GM19467 (cell line): ENCODE measurements around the gene C12orf75.
"Not testable (repeated sequence)": the region's sequence is repeated elsewhere in the genome, so short reads cannot be mapped to it uniquely, and the experiment has no call there.

Experiments
- ATAC-seq: cut with Tn5 transposase; IDR thresholded peaks from one replicate; pipeline ENCODE4 v1.9.1; 2021; ENCODE audit warnings: mild to moderate bottlenecking, moderate library complexity; ENCODE audit not compliant: unreplicated experiment

Gene C12orf75

DNA sequence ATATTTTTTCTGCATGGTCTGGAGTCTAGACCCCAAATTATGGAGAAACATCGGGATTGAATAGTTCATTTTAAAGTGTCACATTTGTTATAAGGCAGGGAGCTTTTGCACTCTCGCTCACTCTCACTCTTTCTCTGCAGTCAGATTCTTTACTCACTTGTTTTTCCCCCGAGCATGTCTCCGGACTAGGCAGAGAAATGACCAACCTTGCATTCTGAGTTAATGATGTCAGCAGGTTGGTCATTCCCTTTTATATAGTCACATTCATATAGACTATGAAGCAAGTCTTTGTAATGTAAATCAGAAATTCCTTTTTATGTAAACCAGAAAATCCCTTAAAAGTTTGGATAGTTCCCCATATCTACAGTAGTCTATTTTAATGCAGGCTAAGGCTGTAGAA, 4.1 kb downstream of the C12orf75 start:
- no peak for ATAC-seq

DNA sequence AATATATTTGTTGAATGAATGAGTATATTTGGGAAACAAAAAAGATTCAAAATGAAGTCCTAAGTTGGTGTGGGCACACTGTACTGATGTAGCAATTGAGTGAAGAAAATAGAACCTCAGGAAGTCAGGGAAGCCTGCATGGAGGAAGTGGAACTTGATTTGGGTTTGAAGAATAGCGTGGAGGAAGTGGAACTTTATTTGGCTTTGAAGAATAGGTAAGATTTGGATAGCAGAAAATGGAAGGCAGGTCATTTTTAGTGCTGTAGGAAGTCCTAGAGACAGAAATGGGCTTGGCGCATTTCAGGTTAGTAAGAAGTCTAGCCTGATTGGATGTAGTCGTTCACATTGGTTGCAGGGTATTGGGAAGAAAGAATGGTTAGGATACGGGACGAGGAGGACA, 5.4 kb downstream of the C12orf75 start:
- ATAC-seq: no peak

DNA sequence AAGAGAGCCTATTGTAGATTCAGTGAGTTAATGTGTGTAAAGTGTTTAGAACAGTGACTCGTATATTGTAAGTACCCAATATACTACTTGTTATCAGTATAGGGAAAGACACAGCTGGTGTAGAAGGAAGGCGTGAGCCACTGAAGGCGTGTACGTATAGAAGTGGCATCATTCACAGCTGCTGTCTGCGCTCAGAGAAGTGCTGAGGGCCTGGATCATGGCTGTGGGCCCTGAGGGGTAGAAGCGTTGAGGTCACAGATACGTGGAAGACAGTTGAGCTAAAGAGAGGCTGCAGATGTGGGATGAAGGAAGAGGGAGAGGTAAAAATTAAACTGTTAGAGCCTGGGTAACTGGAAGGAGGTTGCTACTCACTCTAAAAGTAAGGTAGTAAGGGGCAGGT, 5.9 kb downstream of the C12orf75 start:
- no peak for ATAC-seq

DNA sequence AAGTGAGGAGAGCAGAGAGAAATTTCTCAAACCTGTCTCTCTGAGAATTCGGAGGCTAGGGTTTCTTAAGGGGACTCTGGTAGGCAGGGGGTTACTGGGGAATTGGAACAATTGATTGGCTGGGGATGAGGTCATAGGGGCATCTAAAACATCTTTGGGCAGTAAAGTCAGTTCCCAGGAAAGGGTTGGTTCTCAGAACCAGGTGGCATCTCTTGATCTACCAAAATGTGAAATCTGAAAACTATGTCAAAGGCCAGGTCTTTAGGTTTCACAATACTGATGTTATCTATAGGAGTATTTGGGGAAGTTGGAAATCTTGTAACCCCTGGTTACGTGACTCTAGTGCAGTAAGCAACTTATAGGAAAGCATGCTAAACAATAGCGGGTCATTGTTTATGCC, 6.9 kb downstream of the C12orf75 start:
- ATAC-seq: no peak

DNA sequence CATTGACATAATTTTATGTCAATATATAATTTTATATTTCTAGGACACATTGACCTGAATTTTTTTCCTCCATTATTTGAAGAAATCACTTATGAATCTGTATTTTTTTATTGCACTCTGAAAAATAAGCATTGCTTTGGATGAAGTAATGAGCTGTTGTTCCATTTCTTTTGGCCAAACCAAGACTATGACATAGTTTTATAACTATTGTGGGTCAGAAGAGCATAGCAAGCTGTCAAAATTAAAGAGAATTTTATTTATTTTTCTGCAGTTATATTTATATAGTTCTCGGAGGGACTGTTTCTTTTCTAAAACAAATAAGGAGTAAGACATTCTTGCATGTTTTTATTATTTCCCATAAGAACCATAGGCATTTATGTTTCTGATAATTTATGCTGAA, 8.5 kb downstream of the C12orf75 start:
- ATAC-seq: no peak

DNA sequence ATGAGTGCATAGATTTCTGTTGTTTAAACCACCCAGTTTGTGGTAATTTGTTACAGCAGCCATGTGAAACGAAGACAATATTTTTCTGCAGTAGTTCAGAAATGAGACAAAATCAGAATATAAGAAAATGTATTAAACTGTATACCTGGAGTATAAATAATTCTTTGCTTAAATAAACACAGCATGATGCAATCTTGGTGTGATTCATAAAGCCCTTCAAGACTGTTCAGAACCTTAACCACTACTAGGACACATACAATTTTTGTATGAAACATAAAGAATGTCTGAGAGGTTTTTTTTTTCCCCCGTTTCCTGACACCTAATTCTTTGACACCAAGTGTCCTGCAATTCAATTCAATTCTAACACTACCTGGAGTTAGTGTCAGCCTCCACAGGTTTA, 10.5 kb downstream of the C12orf75 start:
- ATAC-seq: no peak

DNA sequence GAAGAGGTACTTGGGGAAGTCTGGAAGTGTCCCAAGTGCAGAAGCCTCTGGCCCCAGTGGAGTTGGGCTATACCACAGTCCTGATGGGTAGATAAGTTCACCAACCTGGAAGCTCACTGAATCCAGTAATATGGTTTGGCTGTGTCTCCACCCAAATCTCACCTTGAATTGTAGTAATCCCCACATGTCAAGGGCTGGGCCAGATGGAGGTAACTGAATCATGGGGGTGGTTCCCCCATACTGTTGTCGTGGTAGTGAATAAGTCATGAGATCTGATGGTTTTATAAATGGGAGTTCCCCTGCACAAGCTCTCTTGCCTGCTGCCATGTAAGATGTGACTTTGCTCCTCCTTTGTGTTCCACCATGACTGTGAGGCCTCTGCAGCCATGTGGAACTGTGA, 11.1 kb downstream of the C12orf75 start:
- ATAC-seq: not testable (repeated sequence)

DNA sequence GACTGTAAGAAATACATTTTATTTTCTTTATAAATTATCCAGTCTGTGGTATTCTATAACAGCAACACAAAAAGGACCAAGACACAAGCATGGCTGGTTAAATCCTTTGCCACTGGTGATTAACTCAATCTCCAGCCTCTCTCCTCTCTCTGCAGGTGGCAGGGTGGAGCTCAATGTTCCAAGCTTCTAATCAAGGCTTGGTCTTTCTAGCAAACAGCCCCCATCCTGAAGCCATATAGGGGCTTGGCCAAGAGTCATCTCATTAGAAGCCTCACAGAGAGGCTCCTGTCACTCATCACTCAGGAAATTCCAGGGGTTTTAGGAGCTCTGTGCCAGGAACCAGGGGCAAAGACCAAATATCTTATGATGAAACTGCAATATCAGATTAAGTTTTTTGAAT, 12.0 kb downstream of the C12orf75 start:
- ATAC-seq: no peak

DNA sequence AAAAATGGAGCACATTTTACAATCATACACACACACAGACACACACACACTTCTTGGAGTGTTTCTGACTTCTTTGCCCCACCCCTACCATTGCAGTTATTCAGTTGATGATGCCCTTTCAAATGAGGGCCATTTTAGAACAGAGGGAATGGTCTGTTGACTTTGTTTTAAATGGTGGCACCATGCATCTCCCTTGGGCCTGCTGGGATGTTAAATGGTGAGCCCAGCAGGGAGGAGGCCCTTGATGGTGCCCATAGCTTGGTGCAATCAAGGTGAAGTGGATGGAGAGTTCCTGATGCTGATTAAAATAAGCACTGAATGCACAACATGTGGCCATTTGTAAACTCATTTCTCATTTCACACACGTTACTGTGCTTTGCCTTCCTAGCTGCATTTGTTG, 13.3 kb downstream of the C12orf75 start:
- no peak for ATAC-seq

DNA sequence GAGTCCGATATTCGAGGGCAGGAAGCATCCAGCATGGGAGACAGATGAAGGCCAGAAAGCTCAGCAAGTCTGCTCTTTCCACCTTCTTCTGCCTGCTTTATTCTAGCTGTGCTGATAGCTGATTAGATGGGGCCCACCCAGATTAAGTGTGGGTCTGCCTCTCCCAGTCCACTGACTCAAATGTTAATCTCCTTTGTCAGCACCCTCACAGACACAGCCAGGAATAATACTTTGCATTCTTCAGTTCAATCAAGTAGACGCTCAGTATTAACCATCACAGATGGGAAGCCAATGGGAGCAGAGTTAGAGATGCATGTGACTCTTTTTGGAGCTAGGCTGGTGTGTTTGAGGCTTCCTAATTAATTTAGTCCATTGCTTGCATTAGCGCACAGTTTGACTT, 17.0 kb downstream of the C12orf75 start:
- ATAC-seq: no peak

DNA sequence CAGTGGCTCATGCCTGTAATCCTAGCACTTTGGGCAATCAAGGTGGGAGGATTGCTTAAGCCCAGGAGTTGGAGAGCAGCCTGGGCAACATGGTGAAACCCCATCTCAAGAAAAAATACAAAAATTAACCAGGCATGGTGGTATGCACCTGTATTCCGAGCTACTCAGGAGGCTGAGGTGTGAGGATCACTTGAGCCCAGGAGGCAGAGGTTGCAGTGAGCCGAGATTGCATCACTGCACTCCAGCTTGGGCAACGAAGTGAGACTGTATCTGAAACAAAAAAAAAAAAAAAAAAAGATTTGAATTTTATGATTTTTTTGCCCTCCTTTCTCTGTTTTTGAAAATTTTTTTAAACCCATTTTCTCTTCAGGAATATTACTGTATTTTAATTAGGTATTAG, 17.7 kb downstream of the C12orf75 start:
- no peak for ATAC-seq

DNA sequence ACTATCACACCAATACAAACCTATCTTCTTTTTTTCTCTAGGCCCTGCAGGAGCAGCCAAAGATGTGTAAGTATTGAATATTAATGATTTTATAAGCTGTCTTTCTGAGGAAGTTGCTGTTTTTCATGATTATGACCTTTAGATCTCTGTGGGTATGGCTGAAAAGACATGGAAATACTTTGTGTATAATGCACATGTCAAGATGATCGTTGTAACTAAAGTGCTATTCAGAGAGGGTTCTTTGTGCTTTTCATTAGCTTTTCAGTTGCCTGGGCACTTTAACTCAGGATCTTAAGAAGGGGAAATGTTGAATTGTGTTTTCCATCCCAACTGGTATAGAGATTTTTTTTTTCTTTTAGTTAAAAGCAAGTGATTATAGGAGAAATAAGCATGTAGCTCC, 18.1 kb downstream of the C12orf75 start:
- no peak for ATAC-seq

DNA sequence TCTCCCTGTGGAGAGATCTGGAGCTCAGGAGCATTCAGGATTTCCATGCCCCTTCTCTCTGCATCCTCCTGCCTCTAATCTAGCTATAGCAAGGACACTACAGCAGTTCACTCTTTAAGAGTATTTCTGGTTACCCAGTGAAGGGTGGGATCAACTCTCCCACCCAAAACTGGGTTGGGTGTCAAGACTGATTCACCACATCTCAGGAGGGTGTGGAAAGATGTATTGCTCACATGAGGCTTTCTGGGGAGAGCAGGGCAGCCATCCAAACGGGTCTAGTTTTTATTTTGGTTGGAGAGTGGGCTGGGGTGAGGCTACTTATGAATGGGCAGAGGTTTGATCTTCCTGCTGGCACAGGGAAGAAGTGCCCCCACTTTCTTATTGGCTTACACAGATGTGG, 18.6 kb downstream of the C12orf75 start:
- ATAC-seq: no peak

DNA sequence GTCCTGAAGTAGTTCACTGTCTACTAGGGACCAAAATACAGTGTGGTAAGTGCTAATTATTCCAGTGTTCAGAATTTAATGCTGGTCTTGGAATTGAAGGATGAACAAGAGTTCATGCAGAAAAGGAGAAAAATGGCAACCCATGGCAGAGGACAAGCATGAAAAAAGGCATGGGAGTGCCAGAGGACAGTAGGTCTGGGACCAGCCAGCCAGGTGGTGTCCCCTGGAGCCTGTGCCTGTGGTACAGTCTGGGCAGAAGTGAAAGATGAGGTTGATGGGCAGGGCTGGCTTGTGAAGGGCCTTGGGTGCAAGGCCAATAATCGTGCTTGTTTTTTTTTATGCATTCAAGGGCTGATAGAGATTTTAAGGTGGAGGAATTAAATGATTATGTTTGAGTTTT, 21.0 kb downstream of the C12orf75 start:
- ATAC-seq: peak; percentile 43

DNA sequence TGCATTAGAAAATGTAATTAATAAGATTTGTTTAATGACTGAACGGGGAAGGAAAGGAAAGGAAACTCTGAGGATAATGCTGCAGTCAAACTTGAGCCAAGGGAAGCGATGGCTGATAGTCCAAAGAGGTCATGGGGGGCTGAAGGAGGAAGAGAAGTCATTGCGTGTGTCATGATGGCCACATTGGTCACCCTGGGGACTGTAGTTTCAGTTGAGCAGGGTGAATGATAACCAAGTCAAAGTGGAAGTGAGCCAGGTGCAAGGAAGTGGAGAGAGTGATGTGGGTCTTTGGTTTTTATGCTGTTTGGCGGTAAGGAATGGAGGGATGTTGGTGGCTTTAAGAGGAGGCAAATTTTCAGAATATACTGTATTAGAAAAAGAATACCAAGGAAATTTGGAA, 21.6 kb downstream of the C12orf75 start:
- ATAC-seq: peak; percentile 83

DNA sequence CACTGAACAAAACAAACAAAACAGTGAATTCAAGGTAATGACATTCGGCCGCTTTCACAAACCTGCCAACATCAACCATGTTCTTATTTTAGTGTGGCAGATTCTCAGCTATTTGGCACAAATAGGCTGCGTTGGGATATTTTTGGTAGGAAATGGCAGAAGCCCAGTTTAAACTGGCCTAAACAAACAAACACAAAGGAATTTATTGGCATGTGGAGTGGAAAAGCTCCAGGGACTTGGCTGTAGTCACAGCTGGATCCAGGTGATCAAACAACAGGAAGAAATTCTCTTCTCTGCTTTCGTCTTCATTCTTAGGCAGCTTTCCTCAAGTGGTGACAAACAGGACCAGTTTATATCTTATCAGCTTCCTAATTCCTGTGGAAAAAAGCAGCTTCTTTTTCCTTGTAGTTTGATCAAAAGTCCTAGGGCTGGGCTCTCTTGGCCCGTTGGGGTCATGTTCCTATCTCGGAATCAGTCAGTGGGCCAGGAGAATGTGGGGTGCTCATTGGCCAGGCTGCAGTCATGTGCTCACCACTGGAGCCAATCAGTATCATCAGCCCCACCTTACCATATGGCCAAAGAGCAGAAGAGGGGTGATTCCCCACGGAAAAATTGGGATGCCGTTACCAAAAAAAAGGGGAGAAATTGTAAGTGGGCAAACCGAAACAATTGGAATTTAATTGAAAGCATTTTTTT, 22.6 kb downstream of the C12orf75 start:
- ATAC-seq: no peak

DNA sequence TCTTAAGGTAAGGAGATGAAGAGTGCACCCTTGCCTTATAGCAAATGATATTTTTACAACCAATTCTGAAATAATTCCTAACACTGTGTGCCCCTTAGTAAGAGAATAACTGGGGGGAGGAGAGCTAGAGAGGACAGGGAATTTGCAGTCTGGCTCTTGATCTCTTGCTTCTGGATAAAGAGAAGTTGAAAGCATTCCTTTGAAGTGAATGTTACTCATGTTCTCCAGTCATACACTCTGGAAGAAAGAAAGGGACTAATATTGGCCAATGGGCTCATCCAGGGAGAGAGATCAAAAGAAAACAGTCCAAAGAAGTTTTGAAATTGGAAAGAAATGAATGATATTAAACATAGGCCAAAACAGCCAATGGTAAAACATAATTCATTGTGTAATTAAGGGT, 25.3 kb downstream of the C12orf75 start:
- ATAC-seq: no peak

DNA sequence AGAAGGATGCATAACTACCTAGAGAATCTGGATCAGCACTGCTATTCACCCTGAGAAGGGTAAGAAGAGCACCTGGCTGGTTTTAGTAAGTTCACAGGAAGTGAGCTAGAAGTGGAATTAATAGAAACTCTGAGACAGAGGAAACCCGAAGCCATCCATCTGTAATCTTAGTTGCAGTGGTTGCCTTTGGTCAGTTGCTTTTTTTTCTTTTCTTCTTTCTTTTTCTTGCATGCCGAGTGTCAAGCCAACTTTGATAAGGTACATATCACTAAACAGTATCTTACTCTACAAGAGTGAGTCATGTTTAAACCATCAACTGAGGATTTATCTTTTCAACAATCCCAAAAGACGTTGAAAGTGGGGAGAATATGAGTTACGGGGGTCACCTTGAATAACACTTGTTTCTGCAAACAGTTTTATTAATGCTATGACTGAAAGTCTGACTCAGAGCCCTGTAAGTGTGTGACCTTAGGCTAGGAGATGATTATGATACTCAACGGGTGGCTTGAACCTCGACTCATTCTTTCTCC, 26.7 kb downstream of the C12orf75 start:
- ATAC-seq: peak; percentile 74

DNA sequence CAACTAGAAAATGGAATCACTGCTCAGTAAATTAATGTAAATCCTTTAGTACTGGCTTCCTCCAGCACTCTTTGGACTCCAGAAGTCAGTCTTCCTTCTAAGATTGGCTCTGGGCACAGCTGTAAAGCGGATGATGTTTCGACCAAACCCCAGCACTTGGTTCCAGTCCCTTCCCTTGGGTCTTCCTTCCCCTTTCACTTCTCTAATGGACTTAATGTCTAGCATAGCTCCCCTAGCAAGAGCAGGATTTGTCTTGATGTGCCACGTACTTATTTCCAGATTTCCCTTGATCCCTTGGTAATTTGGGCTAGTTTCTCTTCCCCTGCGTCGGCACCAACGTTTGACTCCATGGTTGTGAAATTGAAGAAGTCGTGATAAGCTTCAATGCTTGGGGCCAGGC, 28.3 kb downstream of the C12orf75 start:
- ATAC-seq: no peak

DNA sequence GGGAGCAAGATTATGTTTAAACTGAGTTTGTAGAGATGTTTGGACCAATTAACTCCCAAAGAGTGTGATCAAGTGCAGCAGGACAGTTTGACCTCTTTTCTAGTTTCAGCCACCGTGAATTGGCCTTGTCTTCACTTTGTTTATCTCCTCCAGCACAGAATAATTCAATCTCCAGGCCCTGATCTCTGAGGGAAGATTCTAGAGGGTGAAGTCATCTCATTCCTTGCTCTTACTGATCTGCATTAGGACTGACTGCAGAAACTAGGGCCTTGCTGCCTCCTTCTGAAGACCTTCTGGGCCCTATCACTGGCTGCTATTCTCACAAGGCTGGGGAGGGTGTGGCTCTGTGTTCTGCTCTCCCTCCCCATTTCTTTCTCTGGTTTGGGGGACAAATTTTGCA, 29.4 kb downstream of the C12orf75 start:
- ATAC-seq: no peak

DNA sequence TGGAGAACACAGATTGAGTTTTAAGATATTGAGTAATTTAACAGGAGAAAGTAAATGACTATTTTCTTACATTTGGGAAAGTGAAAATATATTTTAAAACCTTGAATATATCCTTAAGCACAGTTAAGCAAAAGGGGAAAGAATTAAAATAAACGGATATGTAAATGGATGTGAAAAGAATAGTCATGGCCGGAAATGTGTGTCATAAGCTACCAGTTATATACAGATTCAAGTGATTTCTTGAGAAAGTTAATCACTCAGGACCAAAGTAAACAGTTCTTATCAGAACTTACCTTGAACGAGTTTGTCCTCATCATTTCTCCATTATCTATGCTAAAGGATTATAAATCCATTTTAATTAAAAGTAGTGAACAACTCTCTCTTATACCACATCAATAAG, 33.4 kb downstream of the C12orf75 start:
- no peak for ATAC-seq

DNA sequence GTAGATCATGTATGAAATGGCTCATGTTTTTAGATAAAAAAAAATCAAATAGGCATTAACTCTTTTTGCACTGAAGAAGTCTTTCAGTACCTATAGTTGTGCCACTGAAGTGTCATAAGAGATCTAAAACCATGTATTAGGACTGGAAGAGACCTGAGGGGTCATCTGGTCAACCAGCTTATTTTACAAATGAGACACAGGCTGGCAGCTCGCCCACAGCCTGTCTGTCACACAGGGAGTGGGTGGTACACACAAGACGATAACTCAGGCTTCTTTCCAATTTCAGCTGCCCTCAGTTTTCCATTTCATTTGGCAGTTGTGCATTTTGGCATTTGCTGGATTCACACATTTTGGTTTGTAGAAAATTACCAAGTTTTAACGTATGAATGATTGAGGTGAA, 34.7 kb downstream of the C12orf75 start:
- ATAC-seq: no peak

DNA sequence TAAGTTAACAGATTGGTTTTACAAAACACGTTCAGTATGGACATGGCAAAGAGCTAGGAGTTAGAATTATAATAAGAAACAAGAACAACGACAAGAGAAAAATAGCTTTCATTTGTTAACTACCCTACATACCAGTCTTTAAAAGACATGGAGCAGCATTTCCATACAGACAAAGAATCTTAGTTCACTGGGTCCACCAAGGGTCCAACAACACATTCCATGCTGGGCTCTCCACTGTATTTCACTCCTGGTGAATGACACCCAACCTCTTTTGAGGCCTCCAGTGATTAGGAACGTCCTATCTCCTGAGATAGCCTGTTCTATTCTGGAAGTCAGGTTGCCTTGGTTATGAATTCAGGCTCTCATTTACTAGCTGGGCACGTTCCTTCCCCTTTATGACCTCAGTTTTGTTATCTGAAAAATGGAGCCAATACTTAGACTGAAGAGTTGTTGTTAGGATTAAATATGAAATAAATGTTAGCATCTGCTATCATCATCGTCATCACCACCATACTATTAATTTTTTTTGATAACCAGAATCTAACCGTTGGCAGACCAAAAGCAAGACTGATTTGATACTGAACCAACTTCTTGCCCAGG, 37.7 kb downstream of the C12orf75 start:
- no peak for ATAC-seq
